GM21737 (cell line): ENCODE measurements around the gene NANP.
"Not testable (repeated sequence)": the region's sequence is repeated elsewhere in the genome, so short reads cannot be mapped to it uniquely, and the experiment has no call there.

Experiments
- ATAC-seq: cut with Tn5 transposase; IDR thresholded peaks from one replicate; pipeline ENCODE4 v1.9.1; 2021; ENCODE audit warnings: mild to moderate bottlenecking, moderate library complexity; ENCODE audit not compliant: unreplicated experiment

Gene NANP

DNA sequence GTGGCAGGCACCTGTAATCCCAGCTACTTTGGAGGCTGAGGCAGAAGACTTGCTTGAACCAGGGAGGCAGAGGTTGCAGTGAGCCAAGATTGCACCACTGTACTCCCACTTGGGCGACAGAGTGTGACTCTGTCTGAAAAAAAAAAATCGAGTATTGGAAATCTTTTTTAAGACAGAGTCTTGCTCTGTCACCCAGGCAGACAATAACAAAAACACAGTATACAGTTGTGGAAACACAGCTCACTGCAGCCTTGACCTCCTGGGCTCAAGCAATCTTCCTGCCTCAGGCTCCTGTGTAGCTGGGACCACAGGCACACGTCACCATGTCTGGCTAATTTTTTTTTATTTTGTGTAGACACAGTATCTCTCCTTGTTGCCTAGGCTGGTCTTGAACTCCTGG, 15.0 kb downstream of the NANP start:
- no peak for ATAC-seq

DNA sequence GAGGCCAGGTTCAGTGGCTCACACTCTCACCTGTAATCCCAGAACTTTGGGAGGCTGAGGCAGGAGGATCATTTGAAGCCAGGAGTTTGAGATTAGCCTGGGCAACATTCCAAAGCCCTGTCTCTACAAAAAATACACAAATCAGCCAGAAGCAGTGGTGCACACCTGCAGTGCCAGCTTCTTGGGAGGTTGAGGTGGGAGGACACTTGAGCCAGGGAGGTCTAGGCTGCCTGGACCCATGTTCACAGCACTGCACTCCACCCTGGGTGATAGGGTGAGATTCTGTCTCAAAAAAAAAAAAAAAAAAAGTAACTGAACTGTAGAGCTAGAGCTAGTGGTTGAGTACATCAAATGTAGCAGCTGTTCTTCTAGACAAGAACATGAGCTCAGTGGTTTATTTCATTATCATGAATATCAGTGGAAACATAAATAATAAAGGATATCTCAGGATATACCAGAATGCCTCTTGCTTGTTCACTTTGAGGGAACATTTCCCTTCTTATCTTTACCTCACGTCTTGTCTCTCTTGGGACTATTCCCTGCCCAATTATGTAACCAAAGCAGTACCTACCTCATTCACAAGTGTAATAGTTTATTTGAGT, 17.6 kb downstream of the NANP start:
- no peak for ATAC-seq

DNA sequence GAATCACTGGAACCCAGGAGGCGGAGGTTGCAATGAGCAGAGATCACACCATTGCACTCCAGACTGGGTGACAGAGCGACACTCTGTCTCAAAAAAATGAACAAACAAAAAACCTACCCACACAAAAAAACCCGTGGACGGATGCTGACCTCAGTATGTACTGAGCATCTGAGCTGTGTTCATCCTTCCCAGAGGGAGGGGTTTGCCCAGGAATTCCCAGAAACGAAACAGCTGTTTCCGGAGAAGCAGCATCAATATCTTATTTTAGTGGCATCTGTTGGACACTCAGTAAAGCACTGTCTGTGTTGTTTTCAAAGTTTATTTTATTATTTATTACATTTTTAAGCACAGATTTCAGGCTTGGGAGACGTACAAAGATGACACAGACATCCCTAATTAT, 18.7 kb downstream of the NANP start:
- no peak for ATAC-seq

DNA sequence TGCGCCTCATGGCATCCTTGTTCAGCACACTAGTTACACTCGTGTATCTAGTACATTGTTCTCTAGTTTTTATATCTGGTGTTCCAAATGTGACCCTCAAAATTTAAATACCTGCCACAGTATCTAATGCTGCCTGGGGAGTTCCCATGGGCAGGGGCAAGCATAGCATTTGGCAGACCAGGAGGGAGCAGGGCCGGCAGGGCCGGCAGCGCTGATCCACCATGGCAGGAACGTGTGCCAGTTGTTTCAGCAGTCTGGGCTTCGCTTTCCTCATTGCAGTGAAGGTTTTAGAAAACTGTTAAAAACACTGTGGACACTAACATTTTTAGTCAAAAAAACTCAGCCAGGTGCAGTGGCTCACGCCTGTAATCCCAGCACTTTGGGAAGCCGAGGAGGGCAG, 19.2 kb downstream of the NANP start:
- no peak for ATAC-seq

DNA sequence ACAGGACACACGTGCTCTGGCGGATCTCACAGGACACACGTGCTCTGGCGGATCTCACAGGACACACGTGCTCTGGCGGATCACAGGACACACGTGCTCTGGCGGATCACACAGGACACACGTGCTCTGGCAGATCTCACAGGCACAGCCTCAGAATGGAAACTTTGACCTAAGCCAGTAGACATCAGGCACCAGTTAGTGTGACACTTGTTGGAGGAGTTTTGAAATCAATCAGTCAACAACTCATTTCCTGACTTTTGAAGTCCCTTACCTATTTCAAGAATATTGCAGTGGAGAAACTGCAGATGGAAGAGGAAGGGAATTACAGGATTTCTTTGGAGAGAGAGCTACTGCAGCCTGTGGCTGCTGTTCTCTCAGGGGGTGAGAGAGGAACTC, 20.9 kb downstream of the NANP start:
- not testable (repeated sequence) for ATAC-seq

GRCh38 chr20:25602191-25602913, 21.5 kb downstream of the NANP start:
- not testable (repeated sequence) for ATAC-seq

DNA sequence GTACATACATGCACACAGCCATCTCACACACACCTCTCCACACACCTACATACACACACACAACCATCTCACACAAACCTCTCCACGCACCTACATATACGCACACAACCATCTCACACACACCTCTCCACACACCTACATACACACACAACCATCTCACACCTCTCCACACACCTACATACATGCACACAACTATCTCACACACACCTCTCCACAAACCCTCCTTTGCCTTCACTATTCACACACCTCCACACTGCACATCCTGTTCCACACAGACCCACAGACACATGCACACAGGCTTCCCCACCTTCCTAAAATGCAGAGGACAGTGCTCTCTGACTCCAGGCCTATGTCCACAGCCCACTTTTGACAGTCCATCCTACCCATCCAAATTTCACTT, 22.2 kb downstream of the NANP start:
- no peak for ATAC-seq

GRCh38 chr20:25600632-25601031, 23.2 kb downstream of the NANP start:
- no peak for ATAC-seq

DNA sequence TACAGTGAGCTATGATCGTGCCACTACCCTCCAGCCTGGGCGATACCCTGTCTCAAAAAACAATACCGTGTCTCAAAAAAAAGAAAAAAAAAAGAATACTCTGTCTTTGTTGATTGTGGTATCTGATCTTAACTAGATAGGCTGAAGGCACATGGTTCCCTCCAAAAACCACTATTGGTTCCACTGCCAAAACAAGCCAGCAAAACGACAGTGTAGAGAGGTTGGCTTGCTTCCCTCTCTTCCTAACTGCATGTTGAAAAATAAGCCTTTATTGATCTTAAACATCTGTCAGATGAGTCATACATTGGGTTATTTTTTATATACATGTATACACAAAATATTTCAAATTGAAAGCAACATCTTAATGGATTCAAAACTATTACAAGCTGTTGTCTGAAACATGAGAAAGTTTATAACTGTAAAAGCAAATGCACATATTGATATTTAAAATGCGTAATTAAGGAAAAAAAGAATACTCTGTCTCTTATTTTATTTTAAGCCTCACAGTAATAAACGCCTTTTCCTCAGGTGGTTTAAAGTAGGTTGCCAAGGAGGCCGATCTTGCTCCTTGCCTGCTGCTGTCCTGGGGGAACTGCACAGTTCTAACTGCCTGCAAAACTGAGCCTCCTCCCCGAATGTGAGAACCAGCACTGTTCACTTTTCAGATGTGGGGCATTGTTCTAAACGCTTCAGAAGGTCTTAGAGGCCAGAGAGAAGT, 31.5 kb downstream of the NANP start:
- no peak for ATAC-seq

- not testable (repeated sequence) for ATAC-seq
Measured at GRCh38 chr20:25590778-25591177, 33.0 kb downstream of the NANP start.

- ATAC-seq, result no peak
Measured at GRCh38 chr20:25588491-25588890, 35.3 kb downstream of the NANP start.

DNA sequence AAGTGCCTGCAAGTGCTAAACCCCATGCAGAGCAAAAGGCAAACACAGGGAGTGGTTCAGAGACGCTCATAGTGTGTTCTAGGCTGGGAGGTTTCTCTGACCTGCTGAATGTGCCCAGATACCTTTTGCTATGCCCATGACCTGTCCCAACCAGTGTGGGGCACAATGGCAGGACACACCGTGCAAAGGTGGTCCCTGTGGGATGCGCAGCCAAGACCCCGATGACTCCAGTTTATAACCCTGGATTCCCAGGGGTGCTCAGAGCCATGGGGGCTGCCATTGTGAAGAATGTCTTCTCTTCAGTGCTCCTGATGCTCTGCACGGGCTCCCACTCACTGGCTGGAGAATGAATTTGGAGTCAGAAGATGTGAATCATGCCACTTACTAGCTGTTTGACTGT, 36.3 kb downstream of the NANP start:
- ATAC-seq, result no peak

DNA sequence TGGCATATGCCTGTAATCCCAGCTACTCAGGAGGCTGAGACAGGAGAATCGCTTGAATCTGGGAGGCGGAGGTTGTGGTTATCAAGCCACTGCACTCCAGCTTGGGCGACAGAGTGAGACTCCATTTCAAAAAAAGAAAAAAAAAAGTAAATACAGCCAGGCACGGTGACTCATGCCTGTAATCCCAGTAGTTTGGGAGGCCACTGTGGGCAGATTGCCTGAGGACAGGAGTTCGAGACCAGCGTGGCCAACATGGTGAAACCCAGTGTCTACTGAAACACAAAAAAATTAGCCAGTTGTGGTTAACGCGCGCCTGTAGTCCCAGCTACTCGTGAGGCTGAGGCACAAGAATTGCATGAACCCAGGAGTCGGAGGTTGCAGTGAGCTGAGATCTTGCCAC, 36.9 kb downstream of the NANP start:
- no peak for ATAC-seq

GRCh38 chr20:25584905-25585704, 38.7 kb downstream of the NANP start, which contains the start of gene NINL:
TSS of gene NINL (minus strand) at chr20:25585531. CDS start at chr20:25526587, 58,944 bp downstream.
- ATAC-seq, result no peak

GRCh38 chr20:25583607-25584006, 40.2 kb downstream of the NANP start:
- ATAC-seq, result not testable (repeated sequence)

DNA sequence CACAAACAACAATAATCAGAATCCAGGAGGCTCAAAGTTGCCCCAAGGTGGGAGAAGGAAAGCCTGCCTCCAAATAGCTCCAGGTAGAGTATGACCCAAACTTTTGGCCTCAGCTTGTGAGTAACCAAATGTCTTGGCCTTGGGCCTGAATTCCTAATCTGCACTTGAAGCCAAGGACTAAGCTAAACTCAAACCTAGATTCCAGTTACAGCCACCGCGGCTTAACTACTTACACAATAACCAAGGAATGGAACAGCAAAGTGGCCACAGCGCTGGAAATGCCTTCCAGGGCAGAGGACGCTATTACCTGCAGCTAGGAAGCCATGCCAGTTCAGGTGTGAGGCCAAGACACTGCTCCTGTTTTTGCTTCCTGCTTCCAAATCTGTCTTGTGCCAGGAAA, 43.1 kb downstream of the NANP start:
- ATAC-seq, result no peak

DNA sequence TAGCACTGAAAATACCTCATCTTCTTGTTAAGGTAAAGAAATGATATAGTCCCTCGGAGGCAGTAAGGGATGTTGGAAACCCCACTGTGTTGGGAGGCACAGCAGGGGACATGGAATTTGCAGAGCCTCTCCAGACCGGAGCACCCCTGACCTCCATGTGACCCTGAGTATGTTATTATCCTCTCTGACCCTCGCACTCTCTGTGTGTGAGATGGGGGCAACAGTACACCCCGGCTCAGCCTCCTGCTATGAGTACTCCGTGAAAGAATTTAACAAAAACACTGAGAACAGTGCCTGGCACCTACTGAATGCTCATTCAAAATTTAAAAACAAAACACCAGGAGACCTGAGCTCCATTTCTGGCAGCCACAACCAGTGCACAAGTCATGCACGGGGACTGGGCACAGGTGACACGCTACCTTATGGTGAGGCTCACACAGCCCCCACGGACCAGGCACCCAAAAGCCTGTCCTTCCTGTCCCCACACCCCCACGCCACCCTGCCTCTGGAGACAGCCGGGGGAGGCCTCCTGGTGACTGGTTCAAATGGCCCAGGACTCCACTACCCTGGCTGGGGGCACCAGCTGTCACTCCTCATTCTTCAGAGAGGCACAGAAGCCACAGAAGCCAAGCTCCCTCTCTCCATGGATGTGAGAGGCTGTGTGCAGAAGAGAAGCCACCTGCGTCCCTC, 44.6 kb downstream of the NANP start:
- ATAC-seq, result no peak

- no peak for ATAC-seq
Measured at GRCh38 chr20:25576783-25577530, 46.9 kb downstream of the NANP start.

- ATAC-seq, result no peak
Measured at GRCh38 chr20:25574411-25574810, 49.4 kb downstream of the NANP start.
